GM18520 (cell line): ENCODE data around the gene OBP2A.
"Not testable (repeated sequence)": the region's sequence is repeated elsewhere in the genome, so short reads cannot be mapped to it uniquely, and the experiment has no call there.

Experiments used
- ATAC-seq: cut with Tn5 transposase; IDR thresholded peaks from one replicate; pipeline ENCODE4 v1.9.1; 2021; ENCODE audit not compliant: unreplicated experiment

Gene OBP2A

DNA sequence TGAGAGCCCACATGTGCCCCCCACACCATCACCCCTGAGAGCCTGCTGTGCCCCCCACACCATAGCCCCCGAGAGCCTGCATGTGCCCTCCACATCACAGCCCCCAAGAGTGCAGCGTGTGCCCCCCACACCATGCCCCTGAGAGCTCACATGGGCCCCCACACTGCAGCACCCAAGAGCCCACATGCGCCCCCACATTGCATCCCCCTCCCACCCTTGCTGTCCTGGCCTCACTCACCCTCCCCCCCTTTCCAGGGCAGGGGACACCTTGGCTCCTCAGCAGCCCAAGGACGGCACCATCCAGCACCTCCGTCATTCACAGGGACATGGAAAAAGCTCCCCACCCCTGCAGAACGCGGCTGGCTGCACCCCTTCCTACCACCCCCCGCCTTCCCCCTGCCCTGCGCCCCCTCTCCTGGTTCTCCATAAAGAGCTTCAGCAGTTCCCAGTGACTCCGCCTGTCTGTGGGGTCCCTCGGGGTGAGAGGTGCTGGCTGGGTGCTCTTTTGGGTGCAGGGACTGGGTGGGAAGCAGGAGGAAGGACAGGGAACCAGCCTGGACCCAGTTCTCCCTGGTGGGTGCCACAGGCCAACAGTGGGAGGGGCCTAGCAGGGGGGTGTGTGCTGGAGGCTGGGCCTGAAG, 19.7 kb upstream of the OBP2A start:
- ATAC-seq = no peak

DNA sequence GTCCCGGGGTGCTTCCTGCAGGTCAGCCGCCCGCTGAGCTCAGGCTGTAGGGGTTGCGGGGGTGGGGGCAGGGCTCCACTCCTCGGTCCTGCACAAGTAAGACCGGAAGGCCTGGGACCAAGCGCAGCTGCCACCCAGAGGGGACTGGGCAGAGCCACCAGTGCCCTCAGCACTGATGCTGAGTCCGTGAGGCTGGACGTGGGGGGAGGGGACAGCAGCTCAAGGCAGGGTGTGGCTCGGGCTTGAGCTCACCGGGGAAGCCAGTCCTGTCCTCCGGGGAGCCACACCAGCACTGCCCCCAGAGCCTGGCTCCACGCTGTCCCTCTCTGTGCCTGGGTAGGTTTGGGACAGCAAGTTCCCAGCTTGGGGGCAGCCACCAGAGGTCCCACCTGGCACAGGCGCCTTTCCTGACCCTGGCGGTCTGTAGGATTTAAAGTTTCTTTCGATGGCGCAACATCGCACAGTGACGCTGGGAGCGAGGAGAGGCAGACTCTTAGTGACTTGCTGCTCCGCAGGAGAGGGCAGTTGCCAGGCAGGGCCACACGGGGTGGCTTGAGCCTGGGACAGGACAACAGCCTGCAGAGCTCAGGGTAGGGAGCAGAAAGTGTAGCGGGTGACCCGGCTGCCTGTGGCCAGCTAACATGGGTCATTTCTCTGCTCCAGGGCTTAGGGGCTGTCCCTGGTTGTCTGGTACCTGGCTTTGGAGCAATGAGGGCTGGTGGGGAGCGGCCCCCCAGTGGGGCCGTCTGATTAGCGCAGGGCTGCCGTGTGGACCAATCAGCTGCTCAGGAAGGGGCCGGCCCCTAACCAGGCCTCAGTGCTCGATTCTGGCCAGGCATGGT, 19.0 kb upstream of the OBP2A start:
- no peak for ATAC-seq

DNA sequence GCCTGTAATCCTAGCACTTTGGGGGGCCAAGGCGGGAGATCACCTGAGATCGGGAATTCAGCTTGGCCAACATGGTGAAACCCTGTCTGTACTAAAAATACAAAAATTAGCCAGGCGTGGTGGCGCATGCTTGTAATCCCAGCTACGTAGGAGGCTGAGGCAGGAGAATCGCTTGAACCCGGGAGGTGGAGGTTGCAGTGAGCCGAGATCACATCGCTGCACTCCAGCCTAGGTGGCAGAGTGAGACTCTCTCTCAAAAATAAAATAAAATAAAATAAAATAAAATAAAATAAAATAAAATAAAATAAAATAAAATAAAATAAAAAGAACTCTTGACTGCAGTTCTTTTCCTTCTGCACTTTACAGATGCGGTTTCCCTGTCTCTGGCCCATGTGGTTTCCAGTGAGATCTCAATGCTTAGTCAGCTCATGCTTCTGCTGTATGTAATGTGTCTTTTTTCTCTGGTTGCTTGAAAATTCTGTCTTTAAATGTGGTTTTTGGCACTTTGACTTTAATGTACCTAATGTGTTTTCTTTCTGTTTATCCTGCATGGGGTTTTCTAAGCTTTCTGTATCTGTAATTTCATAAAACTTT, 17.0 kb upstream of the OBP2A start:
- not testable (repeated sequence) for ATAC-seq

DNA sequence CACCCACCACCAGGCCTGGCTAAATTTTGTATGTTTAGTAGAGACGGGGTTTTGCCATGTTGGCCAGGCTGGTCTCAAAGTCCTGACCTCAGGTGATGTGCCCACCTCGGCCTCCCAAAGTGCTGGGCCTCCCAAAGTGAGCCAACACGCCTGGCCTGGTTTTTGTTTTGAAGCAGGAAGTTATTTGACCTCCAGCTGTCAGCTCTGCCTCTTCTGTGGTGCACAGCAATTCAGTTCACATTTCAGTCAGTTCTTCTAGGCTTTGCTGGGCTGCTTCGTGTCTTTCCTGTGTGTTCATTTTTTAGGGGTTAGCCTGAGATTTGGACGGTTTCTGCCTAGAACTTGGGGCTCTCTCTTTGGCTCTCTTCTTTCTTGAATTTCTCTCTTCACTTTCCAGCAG, 15.8 kb upstream of the OBP2A start:
- ATAC-seq = no peak

DNA sequence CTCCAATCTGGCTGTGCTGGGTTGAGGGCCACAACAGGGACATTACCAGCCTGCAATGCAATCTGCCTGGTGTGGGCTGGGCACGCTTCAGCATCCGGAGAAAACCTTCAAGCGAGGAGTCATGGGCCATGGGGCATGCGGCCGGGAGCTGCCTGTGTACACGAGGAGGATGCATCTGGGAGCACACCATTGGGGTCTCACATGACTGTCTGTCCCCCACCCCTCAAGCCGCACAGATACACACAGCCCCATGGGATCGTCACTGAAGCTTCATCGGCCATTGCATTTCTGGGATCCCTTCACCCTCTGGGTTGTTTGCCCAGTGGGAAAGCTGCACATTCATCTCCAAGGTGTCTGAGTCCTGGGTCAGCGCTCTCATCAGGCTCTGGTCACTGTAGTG, 14.8 kb upstream of the OBP2A start:
- no peak for ATAC-seq

DNA sequence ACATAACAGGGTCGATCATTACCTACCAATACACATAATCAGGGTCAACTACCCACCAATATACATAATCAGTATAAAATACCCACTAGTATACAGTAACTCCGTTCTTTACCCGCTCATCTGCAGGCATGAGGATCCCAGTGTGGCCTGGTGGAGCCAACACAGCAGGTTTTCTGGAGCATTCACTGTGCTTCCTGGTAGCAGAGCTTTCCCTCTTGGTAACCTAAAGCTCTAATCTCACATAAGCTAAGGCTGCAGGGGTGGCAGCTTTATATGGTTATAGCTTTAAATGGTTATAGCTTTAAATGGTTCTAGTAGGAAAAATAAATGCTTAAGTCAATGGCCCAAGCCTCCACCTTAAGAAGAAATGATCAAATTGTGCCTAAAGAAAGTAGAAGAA, 12.8 kb upstream of the OBP2A start:
- ATAC-seq = no peak

DNA sequence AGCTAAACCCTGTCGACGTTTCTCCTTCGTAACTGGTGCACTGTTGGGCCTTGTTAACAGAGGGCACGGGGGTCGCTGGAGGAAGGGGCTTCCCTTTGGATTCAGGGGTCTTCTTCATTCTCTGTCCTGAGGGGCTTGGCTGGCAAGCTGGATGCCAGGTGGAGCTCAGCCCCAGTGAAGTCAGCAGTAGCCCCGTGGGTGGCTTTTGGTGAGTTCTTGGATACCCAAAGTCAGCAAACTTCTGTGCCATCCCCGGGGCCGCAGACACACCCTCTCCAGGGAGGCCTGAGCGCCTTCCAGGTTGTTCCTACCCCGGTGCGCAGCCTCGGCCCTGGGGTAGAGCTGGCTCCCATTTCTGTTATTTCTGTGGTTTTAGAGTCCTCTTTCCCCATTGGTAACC, 12.3 kb upstream of the OBP2A start:
- ATAC-seq = no peak

DNA sequence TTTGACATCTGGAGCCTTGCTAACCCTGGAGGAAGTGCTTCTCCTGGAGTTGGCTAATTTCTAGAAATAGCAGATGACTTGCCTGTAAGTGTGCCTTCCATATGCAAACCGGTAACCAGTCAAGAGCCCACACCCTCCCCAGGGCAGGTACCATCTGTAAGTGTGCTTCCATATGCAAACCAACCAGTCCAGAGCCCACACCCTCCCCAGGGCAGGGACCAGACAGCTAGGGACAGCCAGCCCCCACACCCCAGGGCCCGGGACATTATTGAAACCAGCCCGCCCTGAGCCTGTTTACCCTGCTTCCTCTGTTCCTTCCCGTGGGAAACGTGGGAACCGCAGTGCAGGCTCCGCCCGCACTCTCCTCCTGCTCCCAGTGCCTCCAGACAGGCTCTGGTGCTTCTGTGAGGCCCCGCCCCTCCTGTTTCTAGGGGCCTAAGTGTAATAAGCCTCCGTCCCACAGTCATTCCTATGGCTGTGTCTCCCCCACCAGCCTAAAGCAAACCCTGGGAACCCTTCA, 11.7 kb upstream of the OBP2A start:
- ATAC-seq = not testable (repeated sequence)

DNA sequence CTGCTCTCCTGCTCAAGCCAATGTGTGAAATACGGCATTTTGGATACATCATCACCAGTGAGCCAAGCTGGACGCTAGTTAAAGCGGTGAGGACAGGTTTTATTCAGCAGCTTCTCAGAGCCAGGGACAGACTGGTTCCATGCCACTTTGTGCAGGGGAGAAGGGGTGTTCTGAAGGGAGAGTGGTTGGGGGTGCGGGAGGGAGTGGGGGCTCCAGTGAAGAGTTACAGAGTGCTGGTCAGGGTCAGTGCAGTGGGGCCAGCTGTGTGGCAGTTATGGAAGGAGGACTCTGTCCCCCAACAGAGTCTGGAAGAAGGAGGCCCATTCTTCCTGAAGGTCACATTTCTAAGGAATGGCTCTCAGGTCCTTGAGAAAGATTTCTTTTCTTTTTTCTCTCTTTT, 11.1 kb upstream of the OBP2A start:
- not testable (repeated sequence) for ATAC-seq

DNA sequence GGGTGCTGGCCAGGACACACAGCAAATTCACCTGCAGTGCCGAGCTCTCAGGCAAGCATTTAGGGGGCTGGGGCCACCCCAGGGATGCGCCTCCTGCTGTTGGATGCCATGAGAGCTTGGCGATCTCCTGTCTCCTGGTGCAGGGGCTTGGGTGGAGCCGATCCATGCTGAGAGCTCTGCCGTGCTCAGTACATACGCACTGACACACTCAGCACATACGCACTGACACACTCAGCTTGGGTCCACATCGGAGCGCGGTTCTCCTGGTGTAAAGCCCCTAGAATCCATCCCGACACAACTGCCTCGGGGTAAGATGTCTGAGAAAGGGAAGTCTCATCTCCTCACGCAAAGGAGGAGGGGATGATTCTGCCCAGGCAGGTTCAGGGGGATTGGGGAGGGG, 10.3 kb upstream of the OBP2A start:
- ATAC-seq = not testable (repeated sequence)

DNA sequence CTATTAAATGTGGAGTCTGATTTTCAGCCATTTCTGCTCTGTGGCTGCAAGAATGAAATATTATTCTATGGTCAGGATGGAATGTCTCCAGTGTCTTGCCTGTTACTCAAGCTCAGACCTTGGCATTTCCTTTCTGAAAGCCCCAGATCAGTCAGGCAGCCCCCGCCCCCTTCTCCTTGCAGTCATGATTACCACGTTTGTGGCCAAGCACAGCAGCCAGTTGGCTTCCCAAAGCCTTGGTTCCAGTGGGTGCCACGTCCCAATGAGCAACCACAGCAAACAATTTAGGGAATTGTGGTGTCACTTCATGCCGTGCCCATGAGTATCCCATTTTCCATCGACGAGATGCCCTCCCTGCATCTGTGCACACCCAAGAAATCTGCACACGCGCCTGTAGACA, 9.7 kb upstream of the OBP2A start:
- ATAC-seq = no peak

DNA sequence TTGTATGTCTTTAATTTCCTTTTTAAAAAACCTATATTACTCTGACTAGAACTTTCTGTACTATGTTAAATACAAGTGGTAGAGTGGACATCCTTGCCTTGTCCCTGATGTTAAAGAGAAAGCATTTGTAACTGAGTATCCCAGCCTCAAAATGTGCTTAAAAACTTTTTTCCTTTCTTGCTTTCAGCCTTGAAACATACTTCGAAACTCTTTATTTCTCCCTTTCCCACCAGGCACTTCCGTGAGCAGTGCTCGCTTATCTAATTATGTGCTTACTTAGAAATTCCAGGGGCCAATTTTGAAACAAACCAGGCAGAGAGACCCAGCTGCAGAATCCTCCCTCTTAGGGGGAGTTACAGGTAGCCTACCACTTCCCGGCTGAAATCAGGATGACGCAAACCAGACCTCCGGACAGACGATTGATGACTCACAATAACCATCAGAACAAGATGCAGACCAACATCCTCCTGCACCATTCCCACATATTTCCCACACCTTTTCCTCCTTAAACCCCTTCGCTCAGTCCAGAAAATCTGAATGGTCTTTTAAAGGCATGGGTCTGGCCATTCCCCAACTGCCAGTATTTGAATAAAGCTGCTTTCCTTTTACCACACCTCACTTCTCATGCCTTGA, 2.5 kb upstream of the OBP2A start:
- not testable (repeated sequence) for ATAC-seq

DNA sequence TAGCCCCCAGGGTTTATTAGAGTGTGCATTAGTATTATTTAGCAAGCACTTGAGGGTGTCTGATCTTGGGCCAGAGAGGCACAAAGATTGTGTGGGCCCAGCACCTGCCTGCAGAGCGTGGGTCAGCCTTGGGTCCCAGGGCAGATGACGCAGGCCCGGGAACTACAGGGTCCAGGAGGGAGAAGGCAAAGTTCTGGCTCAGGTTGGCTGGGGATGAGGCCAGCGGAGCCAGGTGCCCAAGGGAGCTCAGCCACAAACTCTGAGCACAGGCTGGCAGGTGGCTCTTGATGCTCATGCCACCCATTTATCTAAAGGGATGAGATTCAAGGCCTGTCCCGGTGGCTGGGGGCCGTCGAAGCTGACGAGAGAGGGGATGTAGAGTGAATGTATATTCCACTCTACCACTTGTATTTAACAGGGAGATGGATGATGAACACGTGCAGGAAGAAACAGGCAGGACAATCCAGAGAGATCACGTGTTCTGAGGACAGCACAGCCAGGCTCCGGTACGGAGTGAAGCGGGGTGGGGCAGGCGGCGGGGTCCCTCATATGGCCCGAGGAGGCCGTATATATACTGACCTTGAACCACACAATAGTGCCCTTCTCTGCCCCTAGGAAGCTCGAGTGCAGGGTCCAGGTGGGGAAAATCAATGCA, 818 bp upstream of the OBP2A start:
- ATAC-seq = no peak

DNA sequence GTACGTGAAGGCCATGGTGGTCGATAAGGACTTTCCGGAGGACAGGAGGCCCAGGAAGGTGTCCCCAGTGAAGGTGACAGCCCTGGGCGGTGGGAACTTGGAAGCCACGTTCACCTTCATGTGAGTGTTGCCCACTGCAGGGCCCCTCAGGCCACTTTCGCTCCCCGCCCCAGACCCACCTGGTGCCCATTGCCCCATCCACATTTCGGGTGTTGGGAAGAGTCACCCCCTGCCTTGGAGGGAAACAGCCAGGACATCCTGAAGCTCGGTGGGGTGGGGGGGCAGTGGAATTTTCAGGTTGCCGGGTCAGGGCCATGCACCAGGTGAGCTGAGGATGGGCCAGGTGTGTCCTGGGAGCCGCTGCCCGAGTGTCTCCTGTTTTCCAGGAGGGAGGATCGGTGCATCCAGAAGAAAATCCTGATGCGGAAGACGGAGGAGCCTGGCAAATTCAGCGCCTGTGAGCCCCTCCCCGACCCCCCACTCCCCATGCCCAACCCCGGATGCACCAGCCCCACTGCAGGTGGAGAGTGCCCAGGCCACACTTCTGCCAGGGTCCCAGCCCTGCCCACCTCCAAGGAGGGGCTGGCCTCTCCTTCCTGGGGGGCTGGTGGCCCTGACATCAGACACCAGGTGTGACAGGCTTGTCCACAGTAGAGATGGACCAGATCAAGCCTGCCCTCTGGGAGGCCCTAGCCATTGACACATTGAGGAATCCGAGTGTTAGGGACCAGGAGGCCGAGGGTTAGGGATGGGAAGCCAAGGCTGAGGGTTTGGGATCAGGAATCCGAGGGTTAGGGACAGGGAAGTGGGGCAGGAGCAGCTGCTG, 1.1 kb downstream of the OBP2A start:
- not testable (repeated sequence) for ATAC-seq

DNA sequence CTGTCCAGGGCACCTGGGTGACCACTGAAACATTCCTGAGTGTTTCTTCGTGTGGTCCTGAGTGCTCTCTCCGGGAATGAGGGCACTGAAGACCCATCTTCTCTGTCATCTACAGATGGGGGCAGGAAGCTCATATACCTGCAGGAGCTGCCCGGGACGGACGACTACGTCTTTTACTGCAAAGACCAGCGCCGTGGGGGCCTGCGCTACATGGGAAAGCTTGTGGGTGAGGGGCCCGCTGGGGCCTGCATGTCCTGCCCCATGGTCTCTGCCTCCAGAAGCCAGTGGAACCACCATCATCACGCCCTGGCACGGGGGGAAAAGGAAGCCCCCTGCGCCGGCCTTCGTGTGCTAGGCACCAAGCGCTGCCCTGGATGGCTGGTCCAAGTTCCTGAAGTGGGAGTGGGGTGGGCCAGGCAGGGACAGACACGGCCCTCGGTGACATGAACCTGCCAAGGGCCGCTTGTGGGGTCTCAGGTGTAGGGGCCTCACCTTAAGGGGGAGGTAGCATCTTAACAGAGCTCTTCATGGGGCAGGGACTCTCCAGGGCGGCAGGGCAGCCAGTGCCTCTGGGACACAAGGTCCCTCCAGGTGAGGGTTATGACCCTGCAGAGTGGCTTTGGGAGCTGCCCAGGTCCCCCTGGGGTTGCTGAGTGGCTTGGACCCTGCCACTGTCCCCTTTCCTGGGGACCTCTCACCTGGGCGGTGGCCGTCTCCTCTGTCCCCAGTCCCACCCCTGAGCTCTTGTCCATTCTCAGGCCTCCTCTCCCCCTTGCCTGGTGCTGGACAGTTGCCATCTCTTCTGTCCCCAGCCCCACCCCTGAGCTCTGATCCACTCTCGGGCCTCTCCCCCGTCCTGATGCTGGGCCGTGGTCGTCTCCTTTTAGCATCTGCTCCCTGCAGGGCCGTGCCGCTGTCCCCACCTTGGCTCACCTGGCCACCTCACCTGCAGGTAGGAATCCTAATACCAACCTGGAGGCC, 2.1 kb downstream of the OBP2A start:
- no peak for ATAC-seq

DNA sequence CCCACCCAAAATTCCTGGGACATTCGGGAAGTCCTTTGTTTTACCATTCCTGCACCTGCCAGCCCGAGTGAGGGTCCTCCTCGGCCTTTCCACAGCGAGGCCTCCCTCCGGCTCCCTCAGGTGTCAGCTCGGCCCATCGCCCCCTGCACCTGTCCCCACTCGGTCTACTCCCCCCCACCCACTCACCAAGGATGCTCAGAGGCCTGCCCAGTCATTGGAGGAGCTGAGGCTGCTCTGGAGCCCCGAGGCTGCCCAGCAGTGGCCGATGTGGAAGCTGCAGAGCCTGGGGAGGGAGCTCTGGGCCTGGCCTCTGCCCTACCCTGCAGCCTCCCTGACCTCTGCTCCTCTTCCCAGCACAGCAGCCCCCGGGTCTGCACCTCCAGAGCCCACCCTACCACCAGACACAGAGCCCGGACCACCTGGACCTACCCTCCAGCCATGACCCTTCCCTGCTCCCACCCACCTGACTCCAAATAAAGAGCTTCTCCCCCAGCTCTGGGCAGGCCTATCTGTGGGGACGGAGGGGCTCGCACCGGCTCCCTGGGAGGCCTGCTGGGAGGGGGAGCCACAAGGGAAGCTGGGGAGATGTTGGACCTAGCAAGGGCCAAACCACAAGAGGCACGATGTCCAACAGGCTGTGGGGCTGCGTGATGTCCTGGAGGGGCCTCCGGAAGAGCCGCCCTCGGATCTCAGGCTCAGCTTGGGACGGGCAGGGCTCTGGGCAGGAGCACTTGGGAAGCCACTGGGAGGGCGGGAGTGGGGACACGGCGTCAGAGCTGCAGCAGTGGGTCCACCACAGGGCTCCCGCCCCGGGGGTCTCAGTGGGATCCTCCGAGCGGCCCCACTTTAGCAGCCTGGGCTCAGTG, 3.8 kb downstream of the OBP2A start:
- not testable (repeated sequence) for ATAC-seq

DNA sequence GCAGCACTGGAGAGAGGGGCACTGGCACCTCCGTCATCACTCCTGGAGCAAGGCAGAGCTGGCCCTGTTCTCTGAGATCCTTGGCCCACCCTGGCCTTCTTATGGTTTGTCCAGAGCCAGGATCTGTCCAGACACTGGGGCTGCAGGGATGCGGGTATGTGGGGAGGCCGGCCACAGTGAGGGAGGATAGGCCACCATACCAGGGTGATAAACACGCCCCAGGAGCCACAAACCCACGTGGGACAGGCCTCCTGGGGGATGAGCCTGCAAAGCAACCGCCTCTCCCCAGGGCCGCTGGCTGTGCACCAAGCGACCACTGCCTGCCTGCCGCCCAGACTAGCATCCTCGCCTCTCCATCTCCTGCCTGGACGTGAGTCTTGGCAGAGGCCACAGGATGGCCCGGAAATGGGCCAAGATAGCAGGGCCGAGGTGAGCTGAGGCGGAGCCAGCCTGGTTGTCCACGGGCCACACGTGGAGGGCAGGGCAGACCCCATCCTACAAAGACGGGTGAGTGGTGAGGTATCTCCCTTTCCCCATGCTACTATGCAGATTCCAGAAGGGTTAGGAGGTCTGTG, 4.5 kb downstream of the OBP2A start:
- no peak for ATAC-seq

DNA sequence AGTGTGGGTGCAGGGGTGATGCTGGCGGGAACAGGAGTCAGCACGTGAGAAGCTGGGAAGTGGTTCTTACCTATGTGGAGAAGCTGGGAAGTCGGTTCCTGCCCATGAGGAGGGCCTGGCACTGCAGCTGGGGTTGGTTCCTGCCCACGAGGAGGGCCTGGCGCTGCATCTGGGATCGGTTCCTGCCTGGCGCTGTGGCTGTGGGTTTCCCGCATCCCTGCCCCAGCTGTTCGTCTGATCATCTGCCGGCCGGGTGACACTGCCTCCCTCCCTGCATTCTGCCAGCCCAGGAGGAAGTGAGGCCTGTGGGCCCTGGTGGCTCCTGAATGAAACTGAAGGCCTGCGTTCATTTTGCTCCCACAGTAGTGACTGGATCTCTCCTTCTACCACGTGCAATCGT, 5.1 kb downstream of the OBP2A start:
- no peak for ATAC-seq
